Large intestine (tissue), 3 donors: Measurements from ENCODE around the gene CDX1. TPM values are rescaled to one million over a fixed set of nuclear protein-coding genes. Genes with fewer than 3 reads are reported as not detected.

ENCODE experiments used
- DNase-seq, 2 donors: peaks; one replicate each; pipeline versions ENCODE4 v3.0.0 to v3.0.0-alpha.2; 2013
- H3K27ac ChIP-seq: one replicate; pipeline ENCODE4 v1.5.1; 2013; ENCODE audit warnings: low read length
- H3K27me3 ChIP-seq: 2 replicates; pipeline ENCODE4 v1.6.1; 2013; ENCODE audit warnings: low read length; ENCODE audit not compliant: control insufficient read depth, insufficient read depth
- H3K36me3 ChIP-seq: 2 replicates; pipeline ENCODE4 v1.6.1; 2013; ENCODE audit warnings: low read length; ENCODE audit not compliant: control insufficient read depth, insufficient read depth
- H3K4me1 ChIP-seq: one replicate; pipeline ENCODE4 v1.6.1; 2013; ENCODE audit warnings: low read length; ENCODE audit not compliant: control insufficient read depth, insufficient read depth
- H3K4me3 ChIP-seq: one replicate; pipeline ENCODE4 v1.5.1; 2013; ENCODE audit warnings: low read length
- H3K9me3 ChIP-seq: one replicate; pipeline ENCODE4 v1.6.1; 2013; ENCODE audit warnings: mild to moderate bottlenecking, low read depth, low read length, moderate library complexity; ENCODE audit not compliant: control insufficient read depth
- WGBS: methylation state at CpG from one replicate; pipeline ENCODE4 v1.1.5; 2013; ENCODE audit warnings: low lambda C conversion rate; ENCODE audit not compliant: insufficient coverage; 5-methylcytosine and 5-hydroxymethylcytosine counted together
- polyA plus RNA-seq: library from polyadenylated mRNA; unstranded; fragments of 120-200 nt; gene quantifications from one replicate; pipeline ENCODE4 v1.2.1, GENCODE V29; 2013

The CDX1 gene
- polyA plus RNA-seq, 1 donor, result 196 TPM

DNA sequence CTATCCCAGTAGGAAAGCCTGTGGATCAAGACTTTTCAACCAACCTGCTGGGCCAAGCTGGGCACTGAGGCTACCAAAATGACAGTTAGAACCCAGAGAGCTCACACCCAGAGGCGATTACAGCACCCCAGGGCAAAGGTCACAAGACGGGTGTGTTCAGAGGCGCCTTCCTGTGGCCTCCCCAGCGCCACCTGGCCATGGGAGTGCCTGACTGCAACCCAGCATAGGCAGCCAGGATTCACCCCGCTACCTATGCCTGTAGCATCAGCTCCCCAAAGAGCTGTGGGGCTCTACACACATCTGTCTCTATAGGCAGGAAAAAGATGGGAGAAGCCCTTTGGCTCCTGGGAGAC lies 44.4 kb upstream of the CDX1 start:
- WGBS, result no CpG with 5 or more reads among the region's 5 CpGs
- H3K4me1 ChIP-seq, result peaks cover 8% of the 10 kb centered on the region
- peak; percentile 86 to 89 for DNase-seq
- H3K27ac ChIP-seq, result peak overlapping the region; percentile 2
- no peaks in the 10 kb centered on the region for H3K27me3 ChIP-seq
- H3K36me3 ChIP-seq, result peaks cover 9% of the 10 kb centered on the region
- peaks cover 3% of the 10 kb centered on the region for H3K9me3 ChIP-seq
- H3K4me3 ChIP-seq, result no peak overlapping the region

DNA sequence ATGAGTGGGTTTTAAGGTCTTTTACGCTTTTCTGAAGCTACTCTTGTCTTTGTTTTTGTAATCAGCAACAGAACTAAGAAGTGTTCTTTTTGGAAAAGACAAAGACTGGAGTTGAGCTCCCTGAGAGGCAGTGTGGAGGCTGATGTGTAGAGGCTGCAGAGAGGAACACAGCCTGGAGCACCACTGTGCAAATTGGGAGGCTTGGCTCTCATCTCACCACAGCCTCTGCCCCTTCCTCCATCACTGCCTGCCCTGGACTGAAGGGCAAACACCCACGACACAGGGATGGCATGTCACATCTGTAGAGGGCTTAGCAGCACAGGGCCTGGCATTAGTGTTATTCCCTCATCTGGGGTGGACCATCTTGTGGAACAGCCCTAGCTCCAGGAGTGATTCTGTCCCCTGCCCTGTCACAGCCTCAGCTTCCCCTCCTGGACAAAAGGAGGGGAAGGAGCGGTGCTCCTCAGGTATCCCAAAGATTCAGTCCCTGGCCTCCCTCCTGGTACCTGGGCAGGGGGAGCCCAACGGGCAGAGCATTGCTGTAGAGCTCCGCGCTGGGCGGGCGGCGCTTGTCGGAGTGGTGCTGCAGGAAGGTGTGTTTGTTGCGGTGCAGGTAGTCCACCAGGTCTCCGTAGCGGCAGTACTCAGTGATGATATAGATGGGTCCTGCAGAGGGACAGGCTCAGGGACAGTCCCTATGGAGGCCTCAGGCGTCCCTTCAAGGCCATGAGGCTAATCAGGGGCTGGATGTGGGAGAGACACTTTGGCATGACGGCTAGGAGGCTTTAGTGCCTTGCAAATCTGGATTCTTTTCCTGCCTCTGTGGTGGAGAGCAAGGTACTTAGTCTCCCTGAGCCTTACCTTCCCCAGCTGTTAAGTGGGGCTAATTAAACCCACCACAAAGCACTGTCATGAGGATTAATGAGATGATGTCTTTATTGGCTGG lies 43.8 kb upstream of the CDX1 start:
- Histone ChIP-seq H3K36me3 (peaks cover 10% of the 10 kb centered on the region), H3K27ac (no peak overlapping the region), H3K27me3 (no peaks in the 10 kb centered on the region), H3K4me1 (peaks cover 8% of the 10 kb centered on the region), H3K4me3 (no peak overlapping the region), H3K9me3 (no peaks in the 10 kb centered on the region)
- DNase-seq, result no peak
- WGBS, result no CpG with 5 or more reads among the region's 15 CpGs

DNA sequence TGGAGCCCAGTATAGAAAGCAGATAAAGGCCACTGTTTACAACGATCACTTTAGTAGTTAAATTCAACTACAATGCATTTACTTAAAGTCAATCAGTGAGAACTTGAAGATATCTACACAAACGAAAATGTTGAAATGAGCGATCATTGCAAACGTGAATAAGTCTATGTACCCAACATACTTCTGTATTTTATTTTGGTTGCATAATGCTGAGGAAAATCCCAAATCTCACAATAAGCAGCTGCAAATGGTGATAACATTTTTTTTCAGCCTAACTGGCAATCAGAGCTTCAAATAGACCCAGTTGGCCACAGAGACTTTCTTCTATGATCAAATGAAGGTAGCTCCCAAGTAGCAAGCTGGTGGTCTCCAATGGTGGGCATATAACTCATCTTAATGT lies 43.0 kb upstream of the CDX1 start:
- Histone ChIP-seq H3K4me3 (no peak overlapping the region), H3K27ac (no peak overlapping the region), H3K9me3 (no peaks in the 10 kb centered on the region), H3K36me3 (peaks cover 15% of the 10 kb centered on the region), H3K27me3 (no peaks in the 10 kb centered on the region), H3K4me1 (peaks cover 8% of the 10 kb centered on the region)
- 100% methylated on average over 2 of the region's 4 CpGs for WGBS
- DNase-seq, result no peak

DNA sequence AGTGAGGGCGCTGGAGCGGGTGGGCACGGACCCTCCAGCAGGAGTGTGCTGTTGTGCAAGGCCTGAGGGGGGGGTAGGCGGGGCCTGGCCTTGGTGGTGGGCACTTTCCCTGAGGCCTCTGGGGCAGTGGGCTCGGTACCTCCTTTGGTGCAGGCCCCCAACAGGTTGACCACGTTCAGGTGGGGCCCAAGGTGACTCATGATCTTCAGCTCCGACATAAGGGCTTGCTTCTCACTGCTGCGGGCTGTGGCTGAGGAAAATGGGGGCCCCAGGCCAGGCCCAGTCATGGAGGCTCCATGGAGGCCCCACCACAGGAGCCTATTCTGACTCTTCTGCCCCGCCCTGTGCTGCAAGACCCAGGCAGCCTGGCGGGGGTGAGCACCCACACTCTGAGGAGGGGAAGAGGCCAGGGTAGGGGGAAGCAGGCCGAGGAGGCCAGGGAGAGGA lies 42.4 kb upstream of the CDX1 start:
- H3K36me3 ChIP-seq, result peaks cover 14% of the 10 kb centered on the region
- no peak for DNase-seq
- H3K9me3 ChIP-seq, result no peaks in the 10 kb centered on the region
- H3K27ac ChIP-seq, result no peak overlapping the region
- H3K4me3 ChIP-seq, result no peak overlapping the region
- peaks cover 8% of the 10 kb centered on the region for H3K4me1 ChIP-seq
- H3K27me3 ChIP-seq, result no peaks in the 10 kb centered on the region
- no CpG with 5 or more reads among the region's 11 CpGs for WGBS

DNA sequence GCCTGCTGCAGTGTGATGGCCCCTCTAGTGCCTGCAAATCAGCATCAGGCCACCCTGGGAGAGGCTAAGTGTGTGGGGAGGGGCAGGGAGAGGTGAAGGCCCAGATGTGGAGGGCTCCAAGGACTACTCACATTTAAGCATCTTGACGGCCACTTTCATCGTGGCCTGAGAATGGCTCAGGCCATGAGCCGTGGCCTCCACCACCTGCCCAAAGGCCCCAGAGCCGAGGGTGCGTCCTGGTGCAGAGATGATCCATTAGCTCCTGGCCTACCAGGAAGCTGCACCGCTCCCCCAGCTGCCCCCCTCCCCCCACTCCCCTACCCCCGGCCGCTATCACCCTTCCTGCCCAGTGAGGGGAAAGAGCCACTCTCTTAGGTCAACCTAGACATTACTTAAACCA lies 42.0 kb upstream of the CDX1 start:
- no CpG with 5 or more reads among the region's 8 CpGs for WGBS
- Histone ChIP-seq H3K27ac (no peak overlapping the region), H3K36me3 (peaks cover 15% of the 10 kb centered on the region), H3K9me3 (no peaks in the 10 kb centered on the region), H3K27me3 (no peaks in the 10 kb centered on the region), H3K4me1 (peaks cover 8% of the 10 kb centered on the region), H3K4me3 (no peak overlapping the region)
- DNase-seq, result no peak

DNA sequence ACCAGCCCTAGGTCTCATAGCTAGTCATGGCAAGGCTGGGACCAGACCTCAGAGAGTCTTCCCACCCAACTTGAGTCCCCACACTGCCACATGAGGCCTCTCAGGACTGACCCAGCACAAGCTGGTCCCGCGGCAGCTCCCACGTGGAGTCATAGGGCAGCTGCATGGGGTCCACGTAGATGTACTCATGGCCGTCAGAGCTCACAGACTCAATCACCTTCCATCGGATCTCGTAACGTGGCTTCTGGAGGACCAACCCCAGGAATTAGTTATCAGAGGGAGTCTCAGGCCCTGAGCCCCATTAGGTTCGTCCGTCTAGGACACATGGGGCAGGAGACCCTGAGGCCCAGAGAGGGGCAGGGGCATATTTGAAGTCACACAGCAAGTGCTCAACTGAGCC lies 41.2 kb upstream of the CDX1 start:
- no peak overlapping the region for H3K27ac ChIP-seq
- no peak for DNase-seq
- WGBS, result no CpG with 5 or more reads among the region's 10 CpGs
- H3K4me1 ChIP-seq, result peaks cover 14% of the 10 kb centered on the region
- H3K27me3 ChIP-seq, result no peaks in the 10 kb centered on the region
- peaks cover 16% of the 10 kb centered on the region for H3K36me3 ChIP-seq
- no peak overlapping the region for H3K4me3 ChIP-seq
- H3K9me3 ChIP-seq, result no peaks in the 10 kb centered on the region

DNA sequence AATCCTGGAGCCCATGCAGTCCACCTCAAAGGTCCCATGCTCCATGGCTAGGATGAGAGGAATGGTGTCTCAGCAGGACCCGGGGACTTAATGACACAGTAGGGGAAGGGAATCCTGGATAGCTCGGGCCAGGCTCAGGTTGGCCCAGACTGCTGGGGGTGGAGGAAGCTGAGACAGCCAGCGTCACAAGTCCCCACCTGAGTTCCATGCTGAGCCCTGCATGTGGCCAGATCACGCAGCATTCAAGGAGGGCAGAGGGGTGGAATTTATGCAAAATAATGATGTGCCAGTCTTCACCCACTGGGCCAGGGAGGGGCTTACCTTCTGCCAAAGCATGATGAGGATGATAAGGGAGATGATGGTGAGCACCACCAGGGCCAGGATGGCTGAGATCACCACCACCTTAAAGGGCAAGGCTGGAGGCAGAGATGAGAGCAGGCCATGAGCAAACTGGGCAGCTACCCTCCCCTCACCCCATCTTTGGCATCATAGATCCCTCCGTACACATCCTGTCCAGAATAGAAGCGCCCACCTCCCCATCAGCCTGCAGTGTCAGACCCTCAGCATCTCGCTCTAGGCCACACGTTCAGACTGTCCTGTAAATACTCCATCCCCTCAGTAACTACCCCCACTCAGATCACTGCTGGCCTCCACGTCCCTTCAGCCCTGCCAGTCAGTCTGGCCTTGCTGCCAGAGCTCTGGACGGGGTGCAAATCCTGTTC lies 40.2 kb upstream of the CDX1 start:
- H3K27me3 ChIP-seq, result no peaks in the 10 kb centered on the region
- peaks cover 14% of the 10 kb centered on the region for H3K4me1 ChIP-seq
- no peaks in the 10 kb centered on the region for H3K9me3 ChIP-seq
- H3K4me3 ChIP-seq, result no peak overlapping the region
- DNase-seq, result no peak
- no CpG with 5 or more reads among the region's 10 CpGs for WGBS
- H3K27ac ChIP-seq, result no peak overlapping the region
- peaks cover 16% of the 10 kb centered on the region for H3K36me3 ChIP-seq

DNA sequence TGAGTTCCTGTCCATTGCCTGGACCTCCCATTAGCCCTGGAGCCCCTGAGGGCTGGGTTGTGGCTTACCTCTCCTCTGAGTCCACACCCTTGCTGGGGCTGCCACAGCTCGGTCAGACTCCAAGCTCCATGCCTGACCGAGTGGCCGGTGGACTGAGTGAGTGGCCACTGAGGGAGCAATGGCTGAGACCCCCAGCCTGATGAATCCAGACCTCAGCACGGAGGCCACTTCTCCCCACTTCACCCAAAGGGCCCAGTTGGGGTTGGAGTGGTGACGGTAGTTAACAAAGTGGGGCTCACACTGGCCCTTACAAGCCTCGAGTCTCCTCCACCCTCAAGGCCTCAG lies 39.7 kb upstream of the CDX1 start:
- Histone ChIP-seq H3K4me1 (peaks cover 11% of the 10 kb centered on the region), H3K27ac (no peak overlapping the region), H3K27me3 (no peaks in the 10 kb centered on the region), H3K36me3 (peaks cover 16% of the 10 kb centered on the region), H3K4me3 (no peak overlapping the region), H3K9me3 (no peaks in the 10 kb centered on the region)
- no CpG with 5 or more reads among the region's 6 CpGs for WGBS
- DNase-seq, result no peak

DNA sequence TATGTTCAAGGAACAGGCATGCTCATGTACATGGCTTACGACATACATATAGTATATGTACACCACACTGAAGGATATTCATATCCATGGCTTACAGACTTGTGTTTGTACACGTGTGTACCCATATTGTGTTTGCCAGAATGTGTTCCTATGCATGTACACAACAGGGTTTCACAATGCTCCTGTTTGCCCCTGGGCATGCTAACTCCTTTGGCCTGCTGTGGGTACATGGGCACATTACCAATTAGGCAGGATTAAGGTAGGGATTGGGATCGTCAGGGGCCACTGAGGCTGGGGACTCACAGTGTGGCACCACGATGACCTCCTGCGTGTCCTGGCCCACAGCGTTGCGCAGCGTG lies 37.1 kb upstream of the CDX1 start:
- Histone ChIP-seq H3K27ac (no peak overlapping the region), H3K4me3 (no peak overlapping the region), H3K4me1 (peaks cover 6% of the 10 kb centered on the region), H3K9me3 (no peaks in the 10 kb centered on the region), H3K27me3 (no peaks in the 10 kb centered on the region), H3K36me3 (peaks cover 12% of the 10 kb centered on the region)
- no peak for DNase-seq
- 80% methylated on average over 1 of the region's 8 CpGs for WGBS

DNA sequence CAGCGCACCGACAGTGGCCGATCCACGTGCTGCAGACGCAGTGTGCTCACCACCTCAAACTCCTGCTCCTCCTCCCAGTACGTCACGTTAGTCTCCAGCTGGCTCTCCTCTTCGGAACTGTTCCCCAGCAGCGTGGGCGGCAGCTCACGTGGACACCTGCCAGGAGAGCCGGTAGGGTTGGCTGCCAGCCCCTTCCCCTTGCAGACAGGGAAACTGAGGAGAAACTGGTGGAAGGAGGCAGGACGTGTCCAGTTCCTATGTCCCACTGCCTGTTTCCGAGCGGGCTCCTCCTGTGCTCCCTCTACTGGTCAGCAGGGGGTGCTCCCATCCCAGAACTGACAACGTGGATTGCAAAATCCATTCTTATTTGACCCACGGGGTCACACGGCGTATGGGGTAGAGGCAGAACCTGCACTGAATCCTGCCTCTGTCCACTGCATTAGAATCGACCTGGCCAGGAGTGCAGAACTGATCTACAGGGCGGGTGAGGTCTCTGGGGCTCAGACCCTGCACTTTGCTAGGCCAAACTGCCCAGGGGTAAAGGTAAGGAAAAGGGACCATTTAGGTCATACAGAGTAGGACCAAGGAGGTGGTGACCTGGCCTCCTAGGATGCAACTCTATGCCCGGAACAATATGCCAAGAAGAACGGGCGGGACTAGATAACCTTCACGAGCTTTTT lies 36.6 kb upstream of the CDX1 start:
- peaks cover 13% of the 10 kb centered on the region for H3K36me3 ChIP-seq
- H3K4me3 ChIP-seq, result no peak overlapping the region

More for the DNA sequence above, 36.6 kb upstream of the CDX1 start:
- Histone ChIP-seq H3K27me3 (no peaks in the 10 kb centered on the region), H3K4me1 (peaks cover 6% of the 10 kb centered on the region), H3K27ac (no peak overlapping the region), H3K9me3 (no peaks in the 10 kb centered on the region)
- peak; percentile 59 to 64 for DNase-seq
- no CpG with 5 or more reads among the region's 25 CpGs for WGBS
